ENCODE data around the gene CFAP57.
"Not testable (repeated sequence)": the region's sequence is repeated elsewhere in the genome, so short reads cannot be mapped to it uniquely, and the experiment has no call there.

Gene CFAP57

GRCh38 chr1:43171876-43172526 lies at the start of gene CFAP57, which contains the start of gene EBNA1BP2:
CFAP57 (plus strand) TSS chr1:43172330; CDS start chr1:43172754, 424 bp downstream.
EBNA1BP2 (minus strand) TSS chr1:43172290; CDS start chr1:43172118, 172 bp downstream.
- peak; percentile 84 for DNase-seq

DNA sequence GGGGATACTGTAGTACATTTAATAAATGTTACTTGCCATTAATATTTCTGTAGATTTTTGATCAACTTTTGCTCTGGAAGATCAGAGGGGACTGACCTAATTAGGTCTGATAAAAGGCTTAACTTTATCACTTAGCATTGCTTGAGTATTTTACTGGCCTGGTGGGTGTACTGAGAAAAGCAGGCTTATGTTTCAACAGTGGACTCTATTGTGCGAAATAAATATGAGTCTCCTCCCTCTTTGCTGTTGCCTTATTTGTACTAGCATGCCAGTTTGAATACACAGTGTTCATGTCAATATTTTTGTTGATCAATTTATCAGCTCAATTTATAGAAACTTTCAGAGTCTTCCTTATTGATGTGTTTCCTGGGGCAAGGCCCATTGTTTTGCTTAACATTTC lies 49.1 kb upstream of the CFAP57 start:
- DNase-seq = no peak

DNA sequence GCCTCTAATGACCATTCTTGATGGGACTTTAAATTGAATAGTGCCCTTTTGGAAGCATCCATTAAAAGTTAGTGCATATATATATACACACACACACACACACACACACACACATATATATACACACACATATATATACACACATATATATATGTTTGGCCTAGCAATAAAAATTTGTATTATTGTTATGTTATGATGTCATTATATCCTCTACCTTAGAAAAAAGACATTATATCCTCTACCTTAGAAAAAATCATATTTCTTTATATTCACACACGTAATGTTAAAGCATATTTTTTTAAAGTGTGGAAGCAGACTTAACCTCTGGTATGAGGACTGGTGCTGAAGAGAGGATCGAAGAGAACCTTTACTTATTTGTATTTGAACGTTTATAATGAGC lies 43.3 kb upstream of the CFAP57 start:
- DNase-seq = no peak

- no peak for DNase-seq
Observed at GRCh38 chr1:43129426-43129825, 42.7 kb upstream of the CFAP57 start.

- no peak for DNase-seq
Observed at GRCh38 chr1:43134068-43134467, 38.1 kb upstream of the CFAP57 start.

DNA sequence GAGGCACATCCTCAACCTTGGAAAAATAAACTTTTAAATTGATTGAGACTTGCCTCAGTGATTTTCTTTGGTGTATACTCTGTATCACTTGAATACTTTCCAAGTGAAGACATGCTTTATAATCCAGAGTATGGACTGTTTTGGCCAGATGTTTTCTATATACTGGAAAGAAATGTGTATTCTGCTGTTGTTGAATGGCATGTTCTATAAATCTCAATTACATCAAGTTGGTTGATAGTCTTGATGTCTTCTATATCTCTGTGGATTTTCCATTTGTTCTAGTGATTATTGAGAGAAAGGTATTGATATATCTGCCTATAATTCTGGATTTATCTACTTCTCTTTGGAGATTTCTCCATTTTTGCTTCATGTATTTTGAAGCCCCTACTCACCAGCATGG lies 37.5 kb upstream of the CFAP57 start:
- DNase-seq = no peak

- DNase-seq = no peak
Observed at GRCh38 chr1:43135857-43136781, 36.0 kb upstream of the CFAP57 start.

GRCh38 chr1:43137445-43138052 lies 34.6 kb upstream of the CFAP57 start:
- no peak for DNase-seq

DNA sequence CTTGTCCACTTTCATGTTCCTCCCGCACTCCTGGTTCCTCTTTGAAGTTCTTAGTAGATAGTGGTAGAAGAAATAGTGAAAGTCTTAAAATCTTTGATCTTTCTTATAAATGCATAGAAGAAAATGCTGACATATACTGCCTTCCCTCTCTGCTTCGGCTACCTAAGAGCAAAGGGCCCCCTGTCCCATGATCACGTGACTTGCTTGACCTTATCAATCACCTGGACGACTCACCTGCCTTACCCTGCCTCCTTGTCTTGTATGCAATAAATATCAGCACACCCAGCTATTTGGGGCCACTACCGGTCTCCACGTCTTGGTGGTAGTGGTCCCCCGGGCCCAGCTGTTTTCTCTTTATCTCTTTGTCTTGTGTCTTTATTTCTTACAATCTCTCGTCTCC lies 32.8 kb upstream of the CFAP57 start:
- not testable (repeated sequence) for DNase-seq

DNA sequence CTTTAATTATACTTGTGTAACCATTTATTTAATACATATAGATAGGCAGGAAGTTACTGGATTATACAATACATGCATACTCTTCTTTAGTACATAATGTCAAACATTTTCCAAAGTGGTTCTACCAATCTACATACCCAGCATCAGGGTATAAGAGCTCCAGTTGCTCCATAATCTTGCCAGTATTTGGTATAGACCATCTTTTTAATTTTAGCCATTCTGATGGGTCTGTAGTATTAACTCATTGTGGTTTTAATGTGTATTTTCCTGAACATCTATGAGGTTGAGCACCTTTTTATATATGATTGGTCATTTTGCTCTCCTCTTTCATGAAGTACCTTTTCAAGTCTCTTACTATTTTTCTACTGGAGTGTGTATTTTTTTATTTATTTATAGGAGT lies 32.1 kb upstream of the CFAP57 start:
- no peak for DNase-seq

- DNase-seq = no peak
Observed at GRCh38 chr1:43140583-43140982, 31.5 kb upstream of the CFAP57 start.

DNA sequence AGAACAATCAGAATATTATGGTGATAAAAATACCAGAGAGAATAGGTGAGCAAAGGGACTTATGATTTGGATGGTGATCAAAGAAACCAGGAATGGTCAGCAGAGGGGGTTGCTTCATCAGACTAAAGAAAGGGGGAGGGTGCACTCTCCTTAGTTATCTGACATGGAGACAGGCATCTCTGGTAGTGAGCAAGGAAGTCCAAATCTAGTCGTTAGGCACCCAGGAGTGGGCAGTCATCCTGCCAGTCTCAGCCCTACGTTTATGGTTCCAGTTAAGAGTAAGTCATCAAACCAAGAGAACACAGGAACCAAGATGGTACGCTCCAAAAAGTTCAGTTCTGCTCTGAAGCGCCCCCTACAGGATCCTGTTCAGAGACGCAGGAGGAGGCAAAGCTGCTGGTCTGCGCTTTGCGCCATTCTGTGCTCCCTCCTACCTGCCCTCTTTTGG lies 28.7 kb upstream of the CFAP57 start:
- DNase-seq = no peak

DNA sequence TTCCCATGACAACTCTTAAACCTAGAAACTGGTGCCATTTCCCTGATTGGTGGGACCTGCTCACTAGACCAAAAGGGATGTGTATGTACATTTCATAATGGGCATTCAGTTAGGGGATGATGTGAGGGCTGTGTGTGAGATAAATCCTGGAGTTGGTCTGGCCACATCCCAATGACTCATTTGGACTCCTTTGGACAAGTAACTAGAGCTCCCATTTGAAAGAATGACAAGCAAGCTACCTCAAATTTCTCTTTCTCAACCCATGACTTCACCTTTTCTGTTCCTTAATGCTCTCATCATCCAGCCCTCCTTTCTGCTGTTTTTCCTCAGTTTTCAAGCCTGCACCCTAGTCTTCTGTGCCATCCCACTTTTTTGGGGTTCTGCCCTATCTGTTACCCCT lies 27.9 kb upstream of the CFAP57 start:
- DNase-seq = no peak

- peak; percentile 91 for DNase-seq
Observed at GRCh38 chr1:43147625-43148327, 24.4 kb upstream of the CFAP57 start.

DNA sequence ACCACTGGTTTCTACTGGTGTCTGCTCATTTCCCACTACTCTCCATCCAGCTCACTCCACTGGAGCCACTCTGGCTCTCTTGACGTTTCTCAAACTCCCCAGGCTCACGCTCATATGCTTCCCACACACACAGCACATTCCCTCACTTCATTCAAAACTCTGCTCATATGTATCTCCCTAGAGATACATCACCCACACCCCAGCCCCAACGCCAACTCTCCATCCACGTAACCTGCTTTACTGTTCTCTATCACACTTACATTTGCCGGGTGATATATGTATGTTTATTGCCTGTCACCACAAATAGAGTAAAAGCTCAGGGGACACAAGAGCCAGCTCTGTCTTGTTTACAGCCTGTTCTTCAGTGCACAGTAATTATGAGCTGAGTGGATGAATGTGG lies 22.2 kb upstream of the CFAP57 start:
- DNase-seq = peak; percentile 30

DNA sequence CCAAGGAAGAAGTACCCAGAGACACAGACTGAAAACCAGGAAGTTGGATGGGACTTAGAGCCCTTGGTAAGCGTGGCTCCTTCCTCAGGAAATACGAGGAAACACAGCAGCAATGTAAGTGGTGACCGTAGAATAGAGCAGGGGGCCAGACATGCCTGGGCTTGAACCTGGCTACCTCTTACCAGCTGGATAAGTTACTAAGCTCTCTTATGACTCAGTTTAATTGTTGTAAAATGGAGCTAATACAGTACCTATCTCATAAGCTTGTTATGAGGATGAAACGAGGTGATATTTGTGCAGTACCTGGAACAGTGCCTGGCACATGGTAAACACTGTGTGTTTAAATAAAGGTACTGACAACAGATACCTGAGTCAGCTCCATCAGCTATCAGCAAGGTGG lies 19.3 kb upstream of the CFAP57 start:
- DNase-seq = no peak

DNA sequence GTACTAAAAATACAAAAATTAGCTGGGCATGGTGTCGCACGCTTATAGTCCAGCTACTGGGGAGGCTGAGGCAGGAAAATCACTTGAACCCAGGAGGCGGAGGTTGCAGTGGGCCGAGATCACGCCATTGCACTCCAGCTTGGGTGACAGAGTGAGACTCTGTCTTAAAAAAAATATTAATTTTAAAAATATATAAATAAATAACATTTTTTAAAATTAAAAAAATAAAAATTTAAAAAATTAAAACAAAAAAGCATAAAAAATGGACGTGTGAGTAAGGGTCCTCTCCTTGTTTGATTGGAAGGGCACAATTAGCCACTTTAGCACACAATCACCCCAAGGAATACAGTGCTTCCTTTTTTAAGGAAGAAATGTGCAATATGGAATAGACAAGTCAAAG lies 18.7 kb upstream of the CFAP57 start:
- no peak for DNase-seq

DNA sequence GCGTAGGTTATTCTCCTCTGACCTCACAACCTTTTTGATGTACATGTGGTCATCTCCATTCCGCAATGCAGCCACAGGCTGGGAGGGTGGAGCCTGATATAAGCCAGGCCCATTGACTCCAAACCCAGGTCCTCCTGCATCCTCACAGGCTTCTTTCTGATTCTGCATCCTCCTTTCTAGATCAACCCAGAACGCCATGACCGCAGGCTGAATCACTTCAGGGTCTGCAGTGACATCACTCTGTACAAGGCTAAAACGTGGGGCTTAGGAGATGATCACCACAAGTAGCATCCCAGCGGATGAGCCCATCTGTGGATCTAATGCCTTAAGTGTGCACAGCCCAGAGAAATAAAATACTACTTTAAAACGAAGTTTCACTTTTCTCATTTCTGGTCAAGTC lies 16.1 kb upstream of the CFAP57 start:
- DNase-seq = no peak

DNA sequence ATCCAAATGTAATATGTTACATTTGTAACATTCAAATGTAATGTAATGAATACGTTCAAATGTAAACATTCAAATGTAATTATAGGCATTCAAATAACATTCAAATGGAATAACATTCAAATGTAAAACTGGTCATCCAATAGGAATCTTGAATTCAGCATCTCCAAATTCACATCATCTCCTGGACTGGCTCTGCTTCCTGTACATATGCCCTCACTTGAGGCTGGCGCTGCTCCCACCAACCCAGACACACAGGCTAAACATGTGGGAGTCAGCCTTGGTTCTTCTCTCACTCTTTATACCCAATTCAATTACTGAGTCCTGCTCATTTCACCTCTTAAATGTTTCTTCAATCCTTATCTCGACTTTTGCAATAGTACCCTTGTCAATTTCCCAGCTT lies 7.0 kb upstream of the CFAP57 start:
- DNase-seq = no peak

DNA sequence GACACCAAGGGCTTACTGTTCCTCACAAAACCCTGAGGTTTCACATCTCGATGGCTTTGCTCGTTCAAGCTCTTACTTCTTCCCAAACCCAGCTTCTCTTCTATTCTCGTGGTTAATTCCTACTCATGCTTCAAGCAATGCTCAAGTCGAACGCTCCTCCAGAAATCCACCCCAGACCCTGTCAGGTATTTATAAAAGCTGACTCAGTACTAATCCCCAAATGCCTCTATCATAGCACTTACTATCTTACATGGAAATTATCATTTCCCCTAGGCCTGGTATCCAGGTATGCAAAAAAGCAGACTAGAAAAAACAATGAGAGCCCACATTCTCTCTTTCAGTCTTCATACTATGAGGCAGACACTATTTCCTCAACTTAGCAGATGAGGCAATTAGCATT lies 6.4 kb upstream of the CFAP57 start:
- no peak for DNase-seq

DNA sequence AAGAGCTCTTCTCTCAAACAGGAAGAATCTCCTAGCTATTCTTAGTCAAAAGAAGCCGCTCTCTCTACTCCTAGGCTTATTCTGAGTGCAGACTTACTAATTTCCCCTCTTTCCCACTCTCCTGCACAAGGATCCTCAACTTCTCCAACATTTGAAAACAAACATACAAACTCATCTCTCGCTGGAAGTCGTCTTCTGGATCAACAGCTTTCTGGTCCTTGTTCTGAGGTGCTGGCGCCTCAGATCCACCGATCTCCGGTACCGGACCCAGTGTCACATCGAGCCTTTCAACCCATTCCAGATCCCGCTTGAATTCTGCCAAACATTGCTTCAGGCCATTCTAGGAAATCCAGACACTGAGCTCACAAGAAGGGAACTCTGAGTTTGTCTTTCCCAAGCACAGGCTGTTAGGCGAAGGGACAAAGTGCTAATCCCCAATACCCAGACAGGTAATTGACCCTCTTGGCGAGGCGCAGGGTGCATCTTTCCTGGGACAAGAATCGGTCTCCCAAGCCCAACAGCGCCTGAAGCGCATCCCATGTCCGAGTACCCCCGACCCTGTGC lies 736 bp upstream of the CFAP57 start:
- DNase-seq = no peak

- peak; percentile 77 for DNase-seq
Observed at GRCh38 chr1:43172527-43172972, 420 bp downstream of the CFAP57 start.

DNA sequence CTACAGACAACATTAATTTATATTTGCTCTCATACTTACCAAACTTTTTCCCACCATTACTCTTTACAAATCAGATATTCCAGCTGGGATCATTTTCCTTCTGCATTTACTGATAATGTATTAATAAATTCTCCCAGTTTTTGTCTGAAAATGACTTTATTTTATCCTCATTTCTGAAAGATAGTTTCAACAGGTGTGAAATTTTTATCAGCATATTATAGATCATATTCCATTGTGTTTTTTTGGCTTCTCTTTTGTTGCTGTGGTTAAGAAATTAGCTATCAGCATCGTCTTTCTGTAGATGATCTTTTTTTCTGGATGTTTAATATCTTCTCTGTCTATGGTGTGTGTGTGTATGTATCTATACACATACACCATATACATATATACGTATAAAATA lies 2.7 kb downstream of the CFAP57 start:
- no peak for DNase-seq
